Fibroblast of villous mesenchyme (primary cell): ENCODE results near the gene KCNJ5. TPM values are rescaled to one million over a fixed set of nuclear protein-coding genes. Genes with fewer than 3 reads are reported as not detected.

Experiments used
- DNase-seq: peaks from one replicate; pipeline ENCODE4 v3.0.0-alpha.2; 2010; ENCODE audit warnings: low read depth
- H3K4me3 ChIP-seq: 2 replicates; pipeline ENCODE4 v1.5.1; 2011; ENCODE audit warnings: low read depth, mild to moderate bottlenecking, low read length
- CTCF ChIP-seq: IDR thresholded peaks from 2 replicates; pipeline ENCODE4 v1.5.1; 2012; ENCODE audit warnings: low read depth, mild to moderate bottlenecking, low read length; ENCODE audit not compliant: insufficient read depth
- total RNA-seq: library from RNA; depleted of rRNA; stranded (reverse); fragments of >200 nt; gene quantifications from 2 replicates; pipeline ENCODE4 v1.2.3, GENCODE V29; 2012

KCNJ5 gene
- total RNA-seq, 1 donor: under 0.01 TPM

- DNase-seq: no peak
- no peak for TF ChIP-seq CTCF
- no peak overlapping the region for H3K4me3 ChIP-seq
Observed at GRCh38 chr11:128925250-128925600, 34.1 kb downstream of the KCNJ5 start.

GRCh38 chr11:128926000-128926399, 34.8 kb downstream of the KCNJ5 start:
- no peak overlapping the region for H3K4me3 ChIP-seq
- no peak for DNase-seq
- no peak for TF ChIP-seq CTCF

GRCh38 chr11:128926437-128927107, 35.4 kb downstream of the KCNJ5 start:
- no peak for TF ChIP-seq CTCF

GRCh38 chr11:128927108-128927461, 35.9 kb downstream of the KCNJ5 start:
- TF ChIP-seq CTCF: no peak
- H3K4me3 ChIP-seq: no peak overlapping the region
- DNase-seq: no peak

More at GRCh38 chr11:128926437-128927107, 35.4 kb downstream of the KCNJ5 start:
- no peak overlapping the region for H3K4me3 ChIP-seq
- no peak for DNase-seq

GRCh38 chr11:128927683-128928336, 36.7 kb downstream of the KCNJ5 start:
- no peak overlapping the region for H3K4me3 ChIP-seq
- no peak for DNase-seq
- TF ChIP-seq CTCF: no peak

- no peak for DNase-seq
- H3K4me3 ChIP-seq: no peak overlapping the region
- no peak for TF ChIP-seq CTCF
Observed at GRCh38 chr11:128928400-128928799, 37.2 kb downstream of the KCNJ5 start.
